ENCODE measurements around the gene FANCI. TPM values are rescaled to one million over a fixed set of nuclear protein-coding genes. Genes with fewer than 3 reads are reported as not detected.

The FANCI gene
- total RNA-seq, 1 donor from 2014 or later, result 11.2 TPM

DNA sequence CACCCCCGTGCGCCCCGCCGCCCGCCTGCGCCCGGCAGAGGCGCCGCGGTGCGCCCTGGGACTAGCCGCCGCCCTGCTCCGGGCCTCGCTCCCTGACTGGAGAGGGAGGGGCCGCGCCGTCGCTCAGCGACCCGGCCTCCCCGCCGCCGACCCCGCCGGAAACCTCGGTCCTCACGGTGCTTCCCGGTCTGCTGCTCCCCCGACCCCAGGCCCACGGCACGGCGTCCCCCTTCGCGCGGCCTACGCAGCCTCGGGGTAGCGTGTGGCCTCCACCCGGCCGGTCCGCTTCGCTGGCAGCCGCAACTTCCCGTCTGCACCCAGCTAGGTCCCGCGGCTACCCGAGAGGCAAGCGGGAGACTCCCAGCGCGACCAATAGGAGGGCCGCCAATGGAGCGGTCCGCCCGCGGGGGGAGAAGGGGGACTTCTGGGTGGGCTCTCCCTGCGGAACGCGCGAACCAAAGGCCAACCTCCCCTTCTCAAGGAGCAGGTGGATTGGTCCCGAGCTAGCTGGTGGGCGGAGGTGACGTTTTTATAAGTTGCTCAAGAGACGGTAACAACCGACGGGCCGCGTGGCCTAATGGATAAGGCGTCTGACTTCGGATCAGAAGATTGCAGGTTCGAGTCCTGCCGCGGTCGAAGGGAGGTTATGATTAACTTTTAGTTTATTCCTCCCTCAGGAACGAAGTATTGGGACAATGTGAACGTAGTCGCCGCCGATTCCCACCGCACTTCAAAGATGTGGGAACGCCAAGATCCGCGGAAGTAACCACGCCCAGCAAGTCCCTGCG lies 90.9 kb downstream of the FANCI start, which contains the start of gene POLG:
TSS of gene POLG (minus strand) at position 315 of the 788 bp plus-strand sequence. CDS start 1,070 bp downstream, outside the sequence.
- Mint-ChIP-seq H3K27ac (ENCODE audit: unreplicated experiment) (peak within 1 kb of the TSS; percentile 89), H3K9me3 (ENCODE audit: low read depth) (no peaks in the 10 kb centered on the region), H3K4me1 (ENCODE audit: low read depth) (peaks cover 45% of the 10 kb centered on the region), H3K4me3 (ENCODE audit: unreplicated experiment) (peak within 1 kb of the TSS; percentile 75), H3K36me3 (ENCODE audit: low read depth) (peaks cover 20% of the 10 kb centered on the region), H3K27me3 (ENCODE audit: low read depth) (no peaks in the 10 kb centered on the region)
- TF ChIP-seq, protein P1, sequence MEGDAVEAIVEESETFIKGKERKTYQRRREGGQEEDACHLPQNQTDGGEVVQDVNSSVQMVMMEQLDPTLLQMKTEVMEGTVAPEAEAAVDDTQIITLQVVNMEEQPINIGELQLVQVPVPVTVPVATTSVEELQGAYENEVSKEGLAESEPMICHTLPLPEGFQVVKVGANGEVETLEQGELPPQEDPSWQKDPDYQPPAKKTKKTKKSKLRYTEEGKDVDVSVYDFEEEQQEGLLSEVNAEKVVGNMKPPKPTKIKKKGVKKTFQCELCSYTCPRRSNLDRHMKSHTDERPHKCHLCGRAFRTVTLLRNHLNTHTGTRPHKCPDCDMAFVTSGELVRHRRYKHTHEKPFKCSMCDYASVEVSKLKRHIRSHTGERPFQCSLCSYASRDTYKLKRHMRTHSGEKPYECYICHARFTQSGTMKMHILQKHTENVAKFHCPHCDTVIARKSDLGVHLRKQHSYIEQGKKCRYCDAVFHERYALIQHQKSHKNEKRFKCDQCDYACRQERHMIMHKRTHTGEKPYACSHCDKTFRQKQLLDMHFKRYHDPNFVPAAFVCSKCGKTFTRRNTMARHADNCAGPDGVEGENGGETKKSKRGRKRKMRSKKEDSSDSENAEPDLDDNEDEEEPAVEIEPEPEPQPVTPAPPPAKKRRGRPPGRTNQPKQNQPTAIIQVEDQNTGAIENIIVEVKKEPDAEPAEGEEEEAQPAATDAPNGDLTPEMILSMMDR (IDR thresholded peaks at IDR 0.05), result no peak
- peak; percentile 100 for DNase-seq (ENCODE audit: low spot score)

GRCh38 chr15:89335298-89336041 lies 91.7 kb downstream of the FANCI start:
- H3K9me3 Mint-ChIP-seq (ENCODE audit: low read depth), result no peaks in the 10 kb centered on the region
- peaks cover 41% of the 10 kb centered on the region for H3K4me1 Mint-ChIP-seq (ENCODE audit: low read depth)
- peaks cover 14% of the 10 kb centered on the region for H3K36me3 Mint-ChIP-seq (ENCODE audit: low read depth)
- TF ChIP-seq, protein P1 (IDR thresholded peaks at IDR 0.05), result no peak
- peak; percentile 68 for DNase-seq (ENCODE audit: low spot score)
- peak overlapping the region; percentile 71 for H3K4me3 Mint-ChIP-seq (ENCODE audit: unreplicated experiment)
- H3K27me3 Mint-ChIP-seq (ENCODE audit: low read depth), result peaks cover 2% of the 10 kb centered on the region
- peak overlapping the region; percentile 89 for H3K27ac Mint-ChIP-seq (ENCODE audit: unreplicated experiment)

DNA sequence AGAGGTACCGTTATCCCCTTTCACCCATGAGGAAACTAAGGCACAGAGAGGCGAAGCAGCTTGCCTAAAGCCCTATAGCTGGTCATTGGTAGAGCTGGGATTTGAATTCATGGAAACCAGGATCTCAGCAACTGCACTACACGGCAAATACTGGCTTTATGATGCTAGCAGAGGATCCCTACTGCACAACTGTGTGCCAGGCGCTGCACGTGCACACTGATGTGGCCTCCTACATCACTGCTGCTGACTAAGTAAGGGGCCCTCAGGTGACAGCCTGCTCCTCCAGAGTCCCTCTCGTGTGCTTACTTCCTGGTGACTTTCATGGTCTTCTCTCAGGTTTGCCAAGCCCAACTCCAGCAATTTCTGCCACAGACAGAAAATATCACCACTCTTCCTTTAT lies 94.3 kb downstream of the FANCI start:
- TF ChIP-seq, protein P1 (IDR thresholded peaks at IDR 0.05), result no peak
- H3K4me1 Mint-ChIP-seq (ENCODE audit: low read depth), result peaks cover 16% of the 10 kb centered on the region
- H3K36me3 Mint-ChIP-seq (ENCODE audit: low read depth), result no peaks in the 10 kb centered on the region
- DNase-seq (ENCODE audit: low spot score), result no peak
- peaks cover 5% of the 10 kb centered on the region for H3K27me3 Mint-ChIP-seq (ENCODE audit: low read depth)
- H3K4me3 Mint-ChIP-seq (ENCODE audit: unreplicated experiment), result no peak overlapping the region
- H3K9me3 Mint-ChIP-seq (ENCODE audit: low read depth), result no peaks in the 10 kb centered on the region
- no peak overlapping the region for H3K27ac Mint-ChIP-seq (ENCODE audit: unreplicated experiment)

DNA sequence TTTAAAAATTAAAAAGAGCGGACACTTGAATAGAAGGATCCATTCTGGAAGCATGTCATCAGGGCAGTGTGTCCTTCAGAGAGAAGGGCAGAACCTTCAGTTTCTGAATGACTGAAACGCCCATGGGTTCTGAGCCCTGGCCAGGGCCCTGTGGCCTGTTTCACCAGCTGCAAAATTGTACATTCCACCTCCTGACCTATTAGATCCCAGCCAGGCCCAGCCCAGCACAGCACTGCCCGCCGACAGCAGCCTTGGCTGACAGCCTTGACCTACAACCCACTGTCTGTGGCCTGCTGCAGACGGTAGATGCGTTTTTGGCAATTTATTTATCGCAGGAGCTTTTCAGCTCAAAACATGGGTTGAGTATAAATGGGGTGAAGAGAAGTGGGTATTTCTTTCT lies 96.8 kb downstream of the FANCI start:
- H3K4me3 Mint-ChIP-seq (ENCODE audit: unreplicated experiment), result no peak overlapping the region
- H3K4me1 Mint-ChIP-seq (ENCODE audit: low read depth), result peaks cover 7% of the 10 kb centered on the region
- peaks cover 8% of the 10 kb centered on the region for H3K27me3 Mint-ChIP-seq (ENCODE audit: low read depth)
- TF ChIP-seq, protein P1 (IDR thresholded peaks at IDR 0.05), result no peak
- DNase-seq (ENCODE audit: low spot score), result peak; percentile 24
- H3K9me3 Mint-ChIP-seq (ENCODE audit: low read depth), result peaks cover 5% of the 10 kb centered on the region
- H3K27ac Mint-ChIP-seq (ENCODE audit: unreplicated experiment), result no peak overlapping the region
- no peaks in the 10 kb centered on the region for H3K36me3 Mint-ChIP-seq (ENCODE audit: low read depth)

DNA sequence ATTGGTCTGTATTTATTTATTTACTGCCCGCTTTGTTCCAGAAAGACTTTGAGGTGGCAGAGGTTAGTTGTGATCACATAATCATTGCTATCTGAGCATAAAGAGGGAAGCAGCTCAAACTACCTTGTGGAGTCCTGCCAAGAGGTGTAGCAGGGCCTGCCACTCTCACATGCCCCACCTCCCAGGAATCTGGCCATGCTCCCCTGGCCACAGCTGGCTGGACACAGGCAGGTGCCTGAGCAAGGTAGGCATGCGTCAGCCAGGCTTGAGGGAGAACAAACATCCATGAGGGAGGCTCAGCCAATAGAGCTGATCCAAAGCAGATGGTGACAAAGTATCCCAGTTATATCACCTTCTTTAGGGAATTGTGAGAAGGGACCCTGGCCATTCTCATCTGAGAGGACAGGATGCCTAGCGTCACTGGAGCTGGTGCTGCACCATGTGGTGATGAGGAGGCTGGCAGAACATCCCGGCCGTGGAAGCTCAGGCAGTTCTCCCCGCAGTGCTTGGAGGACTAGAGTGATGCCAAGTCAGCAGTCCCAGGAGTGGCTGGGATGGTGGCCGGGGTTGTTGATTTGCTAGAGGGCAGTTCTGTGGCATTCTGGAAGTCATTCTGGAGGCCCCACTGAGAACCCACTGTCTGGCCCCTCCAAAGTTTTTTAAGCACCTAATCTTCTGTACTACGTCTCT lies 97.7 kb downstream of the FANCI start:
- Mint-ChIP-seq H3K9me3 (ENCODE audit: low read depth) (peaks cover 5% of the 10 kb centered on the region), H3K4me3 (ENCODE audit: unreplicated experiment) (no peak overlapping the region), H3K27me3 (ENCODE audit: low read depth) (peaks cover 14% of the 10 kb centered on the region), H3K36me3 (ENCODE audit: low read depth) (no peaks in the 10 kb centered on the region), H3K4me1 (ENCODE audit: low read depth) (no peaks in the 10 kb centered on the region), H3K27ac (ENCODE audit: unreplicated experiment) (no peak overlapping the region)
- DNase-seq (ENCODE audit: low spot score), result peak; percentile 52
- TF ChIP-seq, protein P1 (IDR thresholded peaks at IDR 0.05), result no peak
